ENCODE data around the gene DBT. TPM values are rescaled to one million over a fixed set of nuclear protein-coding genes. Genes with fewer than 3 reads are reported as not detected.

The DBT gene
- polyA plus RNA-seq, 5 donors, result 10.5 to 22.5 (median 20.2) TPM

Other genes with a start within 250 kb of the DBT start
- 10 to 100 TPM in 2 of 5 donors, 1 to 10 TPM in 3; 5.6 to 13.4 (median 9.7) TPM for gene SASS6, start 116.9 kb downstream of the DBT start, polyA plus RNA-seq (ENCODE audit: insufficient read depth in 1 of 5, insufficient read length in 5 of 5, low replicate concordance in 1 of 5)
- 10 to 100 TPM; 30.9 to 63.7 (median 48.5) TPM for gene TRMT13, start 116.7 kb downstream of the DBT start, polyA plus RNA-seq (ENCODE audit: insufficient read depth in 1 of 5, insufficient read length in 5 of 5, low replicate concordance in 1 of 5)
- 1 to 10 TPM; 3.7 to 8.0 (median 5.2) TPM for gene LRRC39, start 71.6 kb downstream of the DBT start, polyA plus RNA-seq (ENCODE audit: insufficient read depth in 1 of 5, insufficient read length in 5 of 5, low replicate concordance in 1 of 5)
- 10 to 100 TPM; 24.1 to 34.1 (median 29.6) TPM for gene RTCA, start 16.4 kb upstream of the DBT start, polyA plus RNA-seq (ENCODE audit: insufficient read depth in 1 of 5, insufficient read length in 5 of 5, low replicate concordance in 1 of 5)
- gene CDC14A, start 102.7 kb upstream of the DBT start, polyA plus RNA-seq (ENCODE audit: insufficient read depth in 1 of 5, insufficient read length in 5 of 5, low replicate concordance in 1 of 5), result 10 to 100 TPM; 11.6 to 16.4 (median 14.6) TPM

Measured in right lung (tissue), 5 donors.